ENCODE measurements around the gene ANGPTL7.
"Not testable (repeated sequence)": the region's sequence is repeated elsewhere in the genome, so short reads cannot be mapped to it uniquely, and the experiment has no call there.

ANGPTL7 gene

GRCh38 chr1:11188858-11189451 lies at the start of gene ANGPTL7:
ANGPTL7 (plus strand) TSS chr1:11189355; CDS start chr1:11189580, 225 bp downstream.
- no peak for DNase-seq (ENCODE audit: low spot score)

GRCh38 chr1:11142618-11143391 lies 46.4 kb upstream of the ANGPTL7 start:
- no peak for DNase-seq (ENCODE audit: low spot score)

GRCh38 chr1:11143401-11143800 lies 45.8 kb upstream of the ANGPTL7 start:
- DNase-seq (ENCODE audit: low spot score), result no peak

GRCh38 chr1:11143907-11144306 lies 45.2 kb upstream of the ANGPTL7 start:
- no peak for DNase-seq (ENCODE audit: low spot score)

GRCh38 chr1:11144570-11145256 lies 44.4 kb upstream of the ANGPTL7 start:
- DNase-seq (ENCODE audit: low spot score), result no peak

GRCh38 chr1:11145741-11146140 lies 43.4 kb upstream of the ANGPTL7 start:
- DNase-seq (ENCODE audit: low spot score), result no peak

GRCh38 chr1:11147197-11147770 lies 41.9 kb upstream of the ANGPTL7 start:
- no peak for DNase-seq (ENCODE audit: low spot score)

- DNase-seq (ENCODE audit: low spot score), result no peak
Observed at GRCh38 chr1:11150326-11150725, 38.8 kb upstream of the ANGPTL7 start.

- no peak for DNase-seq (ENCODE audit: low spot score)
Observed at GRCh38 chr1:11151114-11151513, 38.0 kb upstream of the ANGPTL7 start.

GRCh38 chr1:11151826-11152612 lies 37.1 kb upstream of the ANGPTL7 start:
- no peak for DNase-seq (ENCODE audit: low spot score)

- no peak for DNase-seq (ENCODE audit: low spot score)
Observed at GRCh38 chr1:11152755-11153154, 36.4 kb upstream of the ANGPTL7 start.

GRCh38 chr1:11153184-11153583 lies 36.0 kb upstream of the ANGPTL7 start:
- no peak for DNase-seq (ENCODE audit: low spot score)

- DNase-seq (ENCODE audit: low spot score), result no peak
Observed at GRCh38 chr1:11156441-11156840, 32.7 kb upstream of the ANGPTL7 start.

GRCh38 chr1:11156963-11157362 lies 32.2 kb upstream of the ANGPTL7 start:
- DNase-seq (ENCODE audit: low spot score), result no peak

- DNase-seq (ENCODE audit: low spot score), result no peak
Observed at GRCh38 chr1:11157394-11157793, 31.8 kb upstream of the ANGPTL7 start.

GRCh38 chr1:11157867-11158266 lies 31.3 kb upstream of the ANGPTL7 start:
- DNase-seq (ENCODE audit: low spot score), result no peak

GRCh38 chr1:11158291-11158690 lies 30.9 kb upstream of the ANGPTL7 start:
- no peak for DNase-seq (ENCODE audit: low spot score)

- DNase-seq (ENCODE audit: low spot score), result peak; percentile 67
Observed at GRCh38 chr1:11158720-11159321, 30.3 kb upstream of the ANGPTL7 start.

- DNase-seq (ENCODE audit: low spot score), result not testable (repeated sequence)
Observed at GRCh38 chr1:11162752-11163151, 26.4 kb upstream of the ANGPTL7 start.

GRCh38 chr1:11166744-11167143 lies 22.4 kb upstream of the ANGPTL7 start:
- DNase-seq (ENCODE audit: low spot score), result not testable (repeated sequence)

- no peak for DNase-seq (ENCODE audit: low spot score)
Observed at GRCh38 chr1:11168731-11169130, 20.4 kb upstream of the ANGPTL7 start.

- DNase-seq (ENCODE audit: low spot score), result no peak
Observed at GRCh38 chr1:11169202-11169601, 20.0 kb upstream of the ANGPTL7 start.

All from RKO (cell line).